Left ventricle myocardium superior (tissue), 1 donor: ENCODE measurements around the gene CACNG6. TPM values are rescaled to one million over a fixed set of nuclear protein-coding genes. Genes with fewer than 3 reads are reported as not detected.
"Not testable (repeated sequence)": the region's sequence is repeated elsewhere in the genome, so short reads cannot be mapped to it uniquely, and the experiment has no call there.

Source experiments
- ATAC-seq: fragments of 200-7000 bp; cut with Tn5 transposase; one replicate; pipeline ENCODE4 v1.9.1; 2020; ENCODE audit warnings: mild to moderate bottlenecking, moderate library complexity
- DNase-seq: peaks from one replicate; pipeline ENCODE4 v3.0.0-alpha.2; 2020
- intact Hi-C: fragments of 100-400 bp; cut with micrococcal nuclease; formaldehyde crosslinking; loops from one replicate; pipeline ENCODE4 v1.11.0; 2022
- total RNA-seq: library from RNA; stranded (reverse); fragmentation: NEBNext Ultra II Directional; extraction: Animal tissue kit (Norgen Biotek cat#: 25700); gene quantifications from one replicate; pipeline ENCODE4 v1.2.1, GENCODE V29; 2021
- donor health status: DM: no; HTN: yes; CAD: no; lungs with severe emphysema.

The CACNG6 gene
- total RNA-seq, 1 donor from 2014 or later: not detected

DNA sequence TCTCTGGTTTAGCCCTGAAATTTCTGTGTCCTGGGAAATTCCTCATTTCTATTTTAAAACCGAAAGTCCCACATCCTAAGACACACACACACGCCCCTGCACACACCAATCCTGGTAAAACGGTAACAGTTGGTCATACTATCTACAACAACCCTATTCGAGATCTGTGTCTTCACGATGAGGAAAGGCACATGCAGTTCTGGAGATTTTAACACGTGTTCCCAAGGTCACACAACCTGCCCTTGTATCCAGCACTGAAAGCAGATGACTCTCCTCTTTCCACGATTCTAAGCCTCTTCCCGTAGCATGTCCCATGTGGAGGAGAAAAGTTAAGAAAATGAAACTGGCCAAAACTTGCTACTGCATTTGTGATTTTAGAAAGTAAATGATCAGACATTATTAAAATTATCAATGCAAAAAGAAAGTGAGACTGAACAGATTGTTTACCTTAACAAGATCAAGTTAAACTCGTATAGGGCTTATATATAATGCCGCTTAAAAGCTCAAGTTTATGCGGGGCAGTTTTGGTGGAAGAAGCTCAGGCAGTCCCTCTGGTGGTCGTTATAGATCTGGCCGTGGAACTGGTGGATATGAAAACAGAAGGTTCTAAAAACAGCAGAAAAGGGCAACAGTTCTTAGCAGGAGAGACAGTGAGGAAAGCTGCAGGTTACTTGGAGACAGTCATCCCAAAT, 39.6 kb downstream of the CACNG6 start:
- ATAC-seq: no peak
- intact Hi-C loops: no loop called here

DNA sequence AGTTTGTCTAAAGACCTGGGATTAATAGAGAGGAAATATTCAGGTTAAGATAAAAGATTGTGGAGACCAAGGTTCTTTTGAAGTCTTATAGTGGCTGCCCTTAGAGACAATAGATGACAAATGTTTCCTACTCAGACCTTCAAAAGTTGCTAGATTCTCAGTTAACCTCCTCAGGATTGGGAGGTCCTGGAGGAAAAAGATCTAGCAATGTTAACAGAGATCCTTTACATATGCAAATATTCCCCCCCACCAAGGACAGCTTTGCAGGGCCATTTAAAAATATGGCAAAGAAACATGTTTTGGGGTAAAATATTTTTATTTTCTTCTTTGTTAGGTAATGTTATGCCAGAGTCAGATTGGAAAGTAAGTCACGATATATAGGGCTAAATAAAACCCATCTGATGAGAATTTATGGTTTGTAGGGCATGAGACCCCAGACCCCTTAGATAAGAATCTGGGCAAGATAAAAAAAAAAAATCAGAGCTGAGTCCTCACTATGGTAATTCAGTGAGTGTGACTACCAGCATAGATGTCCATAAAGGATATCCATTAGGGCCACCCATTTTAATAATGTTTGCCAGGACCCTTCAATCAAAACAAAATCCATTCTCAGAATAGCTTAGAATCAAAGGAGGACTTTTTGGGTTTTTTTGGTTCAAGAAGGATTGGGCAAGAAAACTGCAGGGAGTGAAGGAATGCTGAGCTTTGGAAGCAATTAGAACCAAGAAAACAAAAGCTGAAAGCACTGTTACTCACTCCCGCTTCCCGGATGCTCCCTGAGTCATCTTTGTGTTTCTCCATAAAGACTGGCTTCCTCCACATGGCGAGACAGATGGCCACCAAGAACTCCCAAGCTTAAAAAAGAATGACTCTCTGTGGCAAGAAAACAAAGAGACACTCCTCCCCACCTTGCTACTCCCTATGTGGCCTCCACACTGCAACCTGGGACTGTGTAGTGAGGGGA, 44.1 kb downstream of the CACNG6 start:
- DNase-seq (no peak), ATAC-seq (no peak)
- intact Hi-C loops: no loop called here

More for the DNA sequence above, 39.6 kb downstream of the CACNG6 start:
- no peak for DNase-seq

DNA sequence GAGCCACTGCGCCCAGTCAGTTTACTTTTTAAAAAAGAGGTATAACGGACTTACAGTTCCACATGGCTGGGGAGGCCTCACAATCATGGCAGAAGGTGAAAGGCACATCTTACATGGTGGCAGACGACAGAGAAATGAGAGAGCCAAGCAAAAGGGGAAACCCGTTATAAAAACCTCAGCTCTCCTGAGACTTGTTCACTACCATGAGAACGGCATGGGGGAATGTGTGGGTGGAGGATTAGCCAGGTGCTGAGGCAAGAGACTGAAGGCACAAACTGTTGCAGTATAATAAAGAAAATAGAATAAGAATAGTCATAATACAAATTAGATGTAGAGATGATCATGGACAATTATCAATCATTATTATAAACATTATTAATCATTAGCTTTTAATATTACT, 45.1 kb downstream of the CACNG6 start:
- intact Hi-C loops, DNase-seq, ATAC-seq: not testable (repeated sequence)

DNA sequence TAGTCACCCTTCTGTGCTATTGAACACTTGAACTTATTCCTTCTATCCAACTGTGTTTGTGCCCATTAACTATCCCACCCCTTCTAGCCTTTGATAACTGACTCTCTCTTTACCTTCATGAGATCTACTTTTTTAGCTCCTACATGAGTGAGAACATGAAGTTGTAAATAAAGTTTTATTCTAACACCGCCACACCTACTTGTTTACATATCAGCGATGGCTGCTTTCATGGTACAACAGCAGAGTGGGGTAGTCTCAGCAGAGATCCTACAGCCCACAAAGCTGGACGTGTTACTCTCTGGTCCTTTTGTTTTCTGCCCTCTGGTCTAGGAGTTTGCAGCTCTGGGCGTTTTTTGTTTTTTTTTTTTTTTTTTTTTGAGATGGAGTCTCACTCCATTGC, 48.6 kb downstream of the CACNG6 start:
- ATAC-seq: no peak
- DNase-seq: no peak
- intact Hi-C loops: no loop called here

DNA sequence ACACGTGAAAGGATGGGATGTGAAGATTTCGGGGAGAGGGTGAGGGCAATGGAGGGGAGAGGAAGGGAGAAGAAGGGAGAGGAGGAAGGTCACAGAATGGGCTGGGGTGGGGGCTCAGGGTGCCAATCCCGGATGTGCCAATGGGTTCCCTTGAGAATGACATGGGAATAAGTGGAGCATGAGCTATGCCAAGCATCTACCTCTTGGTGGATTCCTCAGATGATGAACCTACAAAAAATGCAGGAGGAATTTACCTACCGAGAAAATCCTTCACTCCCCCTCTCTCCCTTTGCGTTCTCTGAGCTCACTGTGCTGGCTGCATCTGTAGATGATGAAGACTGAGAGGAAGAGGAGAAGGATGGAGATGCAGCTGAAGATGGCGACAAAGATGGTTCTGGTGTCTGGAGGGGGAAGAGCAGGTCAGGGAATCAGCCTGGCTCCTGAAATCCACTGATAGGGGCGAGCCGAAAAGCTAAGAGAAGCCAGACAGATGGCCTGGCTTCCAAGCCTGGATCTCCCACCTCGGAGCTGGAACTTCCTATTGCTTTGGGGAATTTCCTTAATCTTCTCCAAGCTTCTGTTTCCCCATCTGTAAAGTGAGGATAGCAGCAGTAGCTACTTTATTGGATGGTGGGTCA, 50.7 kb downstream of the CACNG6 start:
- intact Hi-C loops: no loop called here
- DNase-seq (no peak), ATAC-seq (no peak)

DNA sequence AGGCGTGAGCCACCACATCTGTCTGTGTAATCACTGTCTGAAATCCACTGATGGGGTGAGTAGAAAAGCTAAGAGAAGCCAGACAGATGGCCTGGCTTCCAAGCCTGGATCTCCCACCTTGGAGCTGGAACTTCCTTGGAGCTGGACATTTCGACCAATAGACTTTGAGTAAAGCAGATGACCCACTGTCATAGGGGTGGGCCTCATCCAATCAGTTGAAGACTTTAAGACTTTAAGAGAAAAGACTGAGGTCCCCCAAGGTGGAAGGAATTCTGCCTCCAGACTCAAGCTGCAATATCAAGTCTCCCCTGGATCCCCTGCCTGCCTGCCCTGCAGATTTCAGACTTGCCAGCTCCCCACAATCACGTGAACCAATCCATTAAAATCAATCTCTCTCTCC, 51.6 kb downstream of the CACNG6 start:
- intact Hi-C loops: no loop called here
- DNase-seq (no peak), ATAC-seq (no peak)

DNA sequence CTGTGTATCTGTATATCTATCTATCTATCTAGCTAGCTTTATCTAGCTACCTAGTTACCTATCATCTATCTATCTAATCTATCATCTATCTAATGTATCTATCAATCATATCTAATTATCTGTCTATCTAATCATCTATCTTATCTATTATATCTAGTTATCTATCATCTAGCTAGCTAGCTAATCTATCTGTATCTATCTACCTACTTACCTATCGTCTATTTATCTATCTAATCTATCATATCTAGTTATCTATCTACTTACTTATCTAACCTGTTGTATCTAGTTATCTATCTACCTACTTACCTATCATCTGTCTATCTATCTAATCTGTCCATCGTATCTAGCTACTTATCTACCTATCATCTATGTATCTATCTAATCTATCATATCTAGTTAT, 54.3 kb downstream of the CACNG6 start:
- no peak for ATAC-seq
- intact Hi-C loops: no loop called here
- no peak for DNase-seq

DNA sequence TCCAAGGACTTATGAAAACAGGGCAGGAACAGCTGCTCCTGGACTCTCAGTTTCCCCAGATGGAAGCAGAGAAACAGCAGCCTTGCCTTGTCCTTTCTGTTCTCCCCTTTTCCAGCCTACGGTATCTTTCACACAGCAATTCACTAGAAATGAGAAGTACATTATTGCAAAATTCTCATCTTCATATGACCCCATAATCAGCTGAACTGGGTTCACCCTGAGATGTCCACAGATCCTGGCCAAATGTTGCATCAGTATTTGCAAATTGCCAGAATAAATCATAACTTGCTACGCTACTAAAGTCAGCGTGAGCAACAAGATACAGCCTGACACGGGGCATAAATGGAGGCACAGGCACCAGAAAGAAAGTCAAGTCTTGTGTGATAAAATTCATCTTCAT, 56.2 kb downstream of the CACNG6 start:
- DNase-seq (no peak), ATAC-seq (no peak)
- intact Hi-C loops: no loop called here

Other genes with a start within 250 kb of the CACNG6 start
- 0.22 TPM for gene NLRP12, start 167.3 kb upstream of the CACNG6 start, total RNA-seq
- 112 TPM for gene MYADM, start 123.8 kb upstream of the CACNG6 start, total RNA-seq
- not detected for gene PRKCG, start 109.4 kb upstream of the CACNG6 start, total RNA-seq
- not detected for gene CACNG7, start 82.4 kb upstream of the CACNG6 start, total RNA-seq
- gene CACNG8, start 28.7 kb upstream of the CACNG6 start, total RNA-seq: 0.02 TPM
- gene VSTM1, start 72.3 kb downstream of the CACNG6 start, total RNA-seq: not detected
- gene TARM1, start 89.7 kb downstream of the CACNG6 start, total RNA-seq: not detected
- gene OSCAR, start 109.2 kb downstream of the CACNG6 start, total RNA-seq: 1.1 TPM
- 589 TPM for gene NDUFA3, start 111.2 kb downstream of the CACNG6 start, total RNA-seq
- 14.3 TPM for gene TFPT, start 124.0 kb downstream of the CACNG6 start, total RNA-seq
- 43.2 TPM for gene PRPF31, start 124.1 kb downstream of the CACNG6 start, total RNA-seq
- 23.2 TPM for gene CNOT3, start 146.1 kb downstream of the CACNG6 start, total RNA-seq
- gene LENG1, start 168.1 kb downstream of the CACNG6 start, total RNA-seq: 5.9 TPM
- gene TMC4, start 181.5 kb downstream of the CACNG6 start, total RNA-seq: 1.7 TPM
- 14.8 TPM for gene MBOAT7, start 197.9 kb downstream of the CACNG6 start, total RNA-seq
- gene TSEN34, start 199.7 kb downstream of the CACNG6 start, total RNA-seq: 18.5 TPM
- 601 TPM for gene RPS9, start 209.2 kb downstream of the CACNG6 start, total RNA-seq
- 4.3 TPM for gene LILRB3, start 231.4 kb downstream of the CACNG6 start, total RNA-seq